ENCODE results near the gene CCL17.
"Not testable (repeated sequence)": the region's sequence is repeated elsewhere in the genome, so short reads cannot be mapped to it uniquely, and the experiment has no call there.

CCL17 gene

GRCh38 chr16:57396786-57397185 lies 7.8 kb upstream of the CCL17 start:
- TF ChIP-seq, protein P1, sequence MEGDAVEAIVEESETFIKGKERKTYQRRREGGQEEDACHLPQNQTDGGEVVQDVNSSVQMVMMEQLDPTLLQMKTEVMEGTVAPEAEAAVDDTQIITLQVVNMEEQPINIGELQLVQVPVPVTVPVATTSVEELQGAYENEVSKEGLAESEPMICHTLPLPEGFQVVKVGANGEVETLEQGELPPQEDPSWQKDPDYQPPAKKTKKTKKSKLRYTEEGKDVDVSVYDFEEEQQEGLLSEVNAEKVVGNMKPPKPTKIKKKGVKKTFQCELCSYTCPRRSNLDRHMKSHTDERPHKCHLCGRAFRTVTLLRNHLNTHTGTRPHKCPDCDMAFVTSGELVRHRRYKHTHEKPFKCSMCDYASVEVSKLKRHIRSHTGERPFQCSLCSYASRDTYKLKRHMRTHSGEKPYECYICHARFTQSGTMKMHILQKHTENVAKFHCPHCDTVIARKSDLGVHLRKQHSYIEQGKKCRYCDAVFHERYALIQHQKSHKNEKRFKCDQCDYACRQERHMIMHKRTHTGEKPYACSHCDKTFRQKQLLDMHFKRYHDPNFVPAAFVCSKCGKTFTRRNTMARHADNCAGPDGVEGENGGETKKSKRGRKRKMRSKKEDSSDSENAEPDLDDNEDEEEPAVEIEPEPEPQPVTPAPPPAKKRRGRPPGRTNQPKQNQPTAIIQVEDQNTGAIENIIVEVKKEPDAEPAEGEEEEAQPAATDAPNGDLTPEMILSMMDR (IDR thresholded peaks at IDR 0.05; ENCODE audit: low read depth, low read length, poor library complexity, severe bottlenecking): no peak

GRCh38 chr16:57397493-57397892 lies 7.1 kb upstream of the CCL17 start:
- Histone ChIP-seq H3K4me1 (ENCODE audit: control insufficient read depth, low read length) (peaks cover 16% of the 10 kb centered on the region), H3K27me3 (ENCODE audit: control insufficient read depth, low read length) (peaks cover 13% of the 10 kb centered on the region; the same call in 1 of the 2 replicates)
- H4K20me1 ChIP-seq (ENCODE audit: control insufficient read depth, insufficient read depth, low read depth, low read length); H3K79me2 ChIP-seq (ENCODE audit: control insufficient read depth, low read length); H3K9me2 ChIP-seq (replicated peaks; ENCODE audit: control insufficient read depth, low read length); H3K9me3 ChIP-seq (ENCODE audit: control insufficient read depth, insufficient read depth, low read length); H3K4me3 ChIP-seq (ENCODE audit: low read length); H3K4me2 ChIP-seq (ENCODE audit: low read length); H3K36me3 ChIP-seq (ENCODE audit: control insufficient read depth, low read length); H3K27ac ChIP-seq (ENCODE audit: low read depth, low read length); H3F3A ChIP-seq (ENCODE audit: control insufficient read depth, insufficient read depth): not testable (repeated sequence)

More at GRCh38 chr16:57396786-57397185, 7.8 kb upstream of the CCL17 start:
- Histone ChIP-seq H4K20me1 (ENCODE audit: control insufficient read depth, insufficient read depth, low read depth, low read length) (no peaks in the 10 kb centered on the region), H3K4me2 (ENCODE audit: low read length) (no peak overlapping the region), H3K36me3 (ENCODE audit: control insufficient read depth, low read length) (no peaks in the 10 kb centered on the region), H3K9me2 (replicated peaks; ENCODE audit: control insufficient read depth, low read length) (no peaks in the 10 kb centered on the region), H3K4me1 (ENCODE audit: control insufficient read depth, low read length) (peaks cover 15% of the 10 kb centered on the region), H3K4me3 (ENCODE audit: low read length) (no peak overlapping the region), H3K79me2 (ENCODE audit: control insufficient read depth, low read length) (no peaks in the 10 kb centered on the region), H3F3A (ENCODE audit: control insufficient read depth, insufficient read depth) (no peaks in the 10 kb centered on the region), H3K9me3 (ENCODE audit: control insufficient read depth, insufficient read depth, low read length) (no peaks in the 10 kb centered on the region), H3K27me3 (ENCODE audit: control insufficient read depth, low read length) (peaks cover 13% of the 10 kb centered on the region; the same call in 1 of the 2 replicates), H3K27ac (ENCODE audit: low read depth, low read length) (no peak overlapping the region)

- H3F3A ChIP-seq (ENCODE audit: control insufficient read depth, insufficient read depth): no peaks in the 10 kb centered on the region
Measured at GRCh38 chr16:57401943-57402640, 2.5 kb upstream of the CCL17 start.

GRCh38 chr16:57405097-57405496 lies 530 bp downstream of the CCL17 start:
- Histone ChIP-seq H3K27ac (ENCODE audit: low read depth, low read length) (no peak overlapping the region), H3K9me2 (replicated peaks; ENCODE audit: control insufficient read depth, low read length) (no peaks in the 10 kb centered on the region), H3K4me1 (ENCODE audit: control insufficient read depth, low read length) (peaks cover 11% of the 10 kb centered on the region), H3K4me3 (ENCODE audit: low read length) (no peak overlapping the region), H3K36me3 (ENCODE audit: control insufficient read depth, low read length) (no peaks in the 10 kb centered on the region), H3K4me2 (ENCODE audit: low read length) (no peak overlapping the region), H3K27me3 (ENCODE audit: control insufficient read depth, low read length) (peaks cover 29% of the 10 kb centered on the region; the same call in 1 of the 2 replicates), H3K79me2 (ENCODE audit: control insufficient read depth, low read length) (no peaks in the 10 kb centered on the region), H4K20me1 (ENCODE audit: control insufficient read depth, insufficient read depth, low read depth, low read length) (no peaks in the 10 kb centered on the region), H3F3A (ENCODE audit: control insufficient read depth, insufficient read depth) (no peaks in the 10 kb centered on the region), H3K9me3 (ENCODE audit: control insufficient read depth, insufficient read depth, low read length) (no peaks in the 10 kb centered on the region)
- TF ChIP-seq, protein P1 (IDR thresholded peaks at IDR 0.05; ENCODE audit: low read depth, low read length, poor library complexity, severe bottlenecking): no peak
- TF ChIP-seq EZH2phosphoT487 (IDR thresholded peaks at IDR 0.05; ENCODE audit: borderline replicate concordance, low read length): no peak

More at GRCh38 chr16:57401943-57402640, 2.5 kb upstream of the CCL17 start:
- no peak for TF ChIP-seq EZH2phosphoT487 (IDR thresholded peaks at IDR 0.05; ENCODE audit: borderline replicate concordance, low read length)
- TF ChIP-seq, protein P1 (IDR thresholded peaks at IDR 0.05; ENCODE audit: low read depth, low read length, poor library complexity, severe bottlenecking): no peak
- Histone ChIP-seq H3K4me3 (ENCODE audit: low read length) (no peak overlapping the region), H3K79me2 (ENCODE audit: control insufficient read depth, low read length) (no peaks in the 10 kb centered on the region), H4K20me1 (ENCODE audit: control insufficient read depth, insufficient read depth, low read depth, low read length) (no peaks in the 10 kb centered on the region), H3K4me1 (ENCODE audit: control insufficient read depth, low read length) (peaks cover 16% of the 10 kb centered on the region), H3K9me2 (replicated peaks; ENCODE audit: control insufficient read depth, low read length) (no peaks in the 10 kb centered on the region), H3K9me3 (ENCODE audit: control insufficient read depth, insufficient read depth, low read length) (no peaks in the 10 kb centered on the region), H3K36me3 (ENCODE audit: control insufficient read depth, low read length) (no peaks in the 10 kb centered on the region), H3K27me3 (ENCODE audit: control insufficient read depth, low read length) (peaks cover 18% of the 10 kb centered on the region; the same call in 1 of the 2 replicates), H3K27ac (ENCODE audit: low read depth, low read length) (no peak overlapping the region), H3K4me2 (ENCODE audit: low read length) (no peak overlapping the region)
